ENCODE results near the gene EHMT2.
"Not testable (repeated sequence)": the region's sequence is repeated elsewhere in the genome, so short reads cannot be mapped to it uniquely, and the experiment has no call there.

EHMT2 gene

DNA sequence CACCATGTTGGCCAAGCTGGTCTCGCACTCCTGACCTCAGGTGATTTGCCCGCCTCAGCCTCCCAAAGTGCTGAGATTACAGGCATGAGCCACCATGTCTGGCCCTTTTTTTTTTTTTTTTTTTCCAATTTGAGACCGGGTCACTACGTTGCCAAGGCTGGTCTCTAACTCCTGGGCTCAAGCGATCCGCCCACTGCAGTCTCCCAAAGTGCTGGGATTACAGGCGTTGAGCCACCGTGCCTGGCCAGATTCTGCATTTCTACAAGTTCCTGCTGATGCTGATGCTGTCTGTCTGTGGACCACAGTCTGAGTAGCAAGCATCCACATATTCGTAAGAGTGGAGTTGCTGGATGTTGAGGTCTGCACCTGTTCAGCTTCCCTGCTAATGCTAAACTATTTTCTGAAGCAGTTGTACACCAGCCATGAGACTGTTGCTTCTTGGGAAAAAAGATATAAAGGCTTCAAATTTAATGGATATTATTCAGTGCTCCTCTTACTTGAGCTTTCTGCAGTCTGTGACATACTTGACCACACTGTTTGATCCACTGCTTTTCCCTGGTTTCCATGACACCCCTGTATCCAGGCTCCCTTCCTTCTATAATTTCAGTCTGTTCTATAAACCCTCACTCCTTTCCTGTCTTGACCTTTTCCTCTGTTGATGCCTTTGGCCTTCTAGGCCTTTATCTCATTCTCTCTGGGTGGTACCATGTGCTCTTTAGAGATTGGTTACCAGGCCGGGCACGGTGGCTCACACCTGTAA, 14.5 kb upstream of the EHMT2 start:
- no peak for DNase-seq

DNA sequence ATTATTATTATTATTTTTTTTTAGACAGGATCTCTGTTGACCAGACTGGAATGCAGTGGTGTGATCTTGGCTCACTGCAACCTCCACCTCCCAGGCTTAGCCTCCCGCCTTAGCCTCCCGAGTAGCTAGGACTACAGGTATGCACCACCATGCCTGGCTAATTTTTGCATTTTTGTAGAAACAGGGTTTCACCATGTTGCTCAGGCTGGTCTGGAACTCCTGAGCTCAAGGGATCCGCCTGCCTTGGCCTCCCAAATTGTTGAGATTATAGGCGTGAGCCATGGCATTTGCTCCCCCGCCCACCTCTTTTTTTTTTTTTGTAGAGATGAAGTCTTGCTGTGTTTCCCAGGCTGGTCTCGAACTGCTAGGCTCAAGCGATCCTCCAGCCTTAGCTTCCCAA, 11.8 kb upstream of the EHMT2 start:
- not testable (repeated sequence) for DNase-seq

DNA sequence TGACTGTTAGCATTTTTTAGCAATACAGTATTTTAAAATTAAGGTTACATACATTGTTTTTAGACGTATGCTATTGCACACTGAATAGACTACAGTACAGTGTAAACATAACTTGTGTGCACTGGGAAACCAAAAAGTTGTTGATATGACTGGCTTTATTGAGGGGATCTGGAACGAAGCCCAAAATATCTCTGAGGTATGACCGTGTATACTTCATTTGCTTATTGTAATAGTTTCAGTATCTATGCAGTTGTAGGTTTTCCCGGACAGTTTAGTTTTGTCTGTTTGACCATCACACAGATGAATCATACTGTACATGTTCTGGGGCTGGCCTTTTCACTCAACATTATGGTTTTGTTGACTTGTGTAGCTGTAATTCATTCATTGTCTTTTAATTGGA, 11.3 kb upstream of the EHMT2 start:
- peak in 1 of 3 experiments; percentile 6 for DNase-seq

DNA sequence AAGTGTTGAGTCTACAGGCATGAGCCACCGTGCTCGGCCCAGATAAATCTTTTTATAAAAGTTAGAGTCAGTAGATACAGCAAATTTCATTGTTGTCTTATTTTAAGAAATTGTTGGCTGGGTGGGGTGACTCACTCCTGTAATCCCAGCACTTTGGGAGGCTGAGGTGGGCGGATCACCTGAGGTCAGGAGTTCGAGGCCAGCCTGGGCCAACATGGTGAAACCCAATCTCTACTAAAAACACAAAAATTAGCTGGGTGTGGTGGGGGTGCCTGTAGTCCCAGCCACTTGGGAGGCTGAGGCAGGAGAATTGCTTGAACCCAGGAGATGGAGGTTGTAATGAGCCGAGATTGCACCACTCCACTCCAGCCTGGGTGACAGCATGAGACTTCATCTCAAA, 10.8 kb upstream of the EHMT2 start:
- not testable (repeated sequence) for DNase-seq

DNA sequence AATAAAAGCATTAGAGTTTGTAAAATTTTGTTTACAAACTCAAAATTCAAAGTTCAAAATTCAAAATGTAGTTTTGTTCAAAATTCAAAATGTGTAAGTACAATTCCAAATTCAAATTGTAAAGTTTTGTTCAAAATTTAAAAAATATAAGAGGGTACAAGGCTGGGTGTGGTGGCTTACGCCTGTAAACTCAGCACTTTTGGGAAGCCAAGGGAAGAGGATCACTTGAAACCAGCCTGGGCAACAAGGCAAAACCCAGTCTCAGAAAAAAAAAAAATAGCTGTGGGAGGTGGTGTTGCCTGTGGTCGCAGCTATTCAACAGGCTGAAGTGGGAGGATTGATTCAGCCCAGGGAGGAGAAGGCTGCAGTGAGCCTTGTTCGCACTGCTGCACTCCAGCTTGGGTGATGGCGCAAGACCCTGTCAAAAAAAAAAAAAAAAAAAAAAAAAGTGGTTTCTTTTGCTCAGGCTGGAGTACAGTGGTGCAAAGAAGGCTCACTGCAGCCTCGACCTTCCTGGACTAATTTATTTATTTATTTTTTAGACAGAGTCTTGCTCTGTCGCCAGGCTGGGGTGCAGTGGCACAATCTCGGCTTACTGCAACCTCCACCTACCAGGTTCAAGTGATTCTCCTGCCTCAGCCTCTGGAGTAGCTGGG, 9.8 kb upstream of the EHMT2 start:
- no peak for DNase-seq

DNA sequence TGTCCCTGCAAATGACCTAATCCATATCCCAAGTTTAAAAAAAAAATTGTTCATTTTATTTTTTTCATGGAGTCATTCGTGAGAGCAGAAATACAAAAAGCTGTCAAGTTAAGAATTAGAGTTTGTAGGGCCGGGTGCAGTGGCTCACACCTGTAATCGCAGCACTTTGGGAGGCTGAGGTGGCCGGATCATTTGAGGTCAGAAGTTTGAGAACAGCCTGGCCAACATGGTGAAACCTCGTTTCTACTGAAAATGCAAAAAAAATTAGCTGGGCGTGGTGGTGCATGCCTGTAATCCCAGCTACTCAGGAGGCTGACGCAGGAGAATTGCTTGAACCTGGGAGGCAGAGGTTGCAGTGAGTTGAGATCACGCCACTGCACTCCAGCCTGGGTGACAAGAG, 9.2 kb upstream of the EHMT2 start:
- DNase-seq = not testable (repeated sequence)

DNA sequence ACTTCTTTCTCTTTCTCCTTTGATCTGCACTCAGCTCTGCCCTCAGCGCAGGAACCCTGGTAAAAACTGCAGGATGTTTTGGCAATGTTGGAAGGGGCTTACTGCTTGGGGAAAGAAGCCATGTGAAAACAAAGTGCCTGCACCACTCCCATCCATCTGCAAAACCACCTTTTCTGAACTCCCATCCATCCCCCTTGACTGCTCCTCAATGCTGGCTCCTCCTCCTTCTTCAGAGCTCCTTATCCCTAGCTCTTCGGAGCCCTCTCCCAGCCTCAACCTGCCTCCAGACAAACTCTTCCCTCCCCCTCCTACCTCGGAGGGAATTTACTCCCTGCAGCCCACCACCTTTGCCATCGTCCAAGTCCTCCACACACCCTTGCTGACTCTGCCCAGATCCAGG, 8.6 kb upstream of the EHMT2 start:
- no peak for DNase-seq

DNA sequence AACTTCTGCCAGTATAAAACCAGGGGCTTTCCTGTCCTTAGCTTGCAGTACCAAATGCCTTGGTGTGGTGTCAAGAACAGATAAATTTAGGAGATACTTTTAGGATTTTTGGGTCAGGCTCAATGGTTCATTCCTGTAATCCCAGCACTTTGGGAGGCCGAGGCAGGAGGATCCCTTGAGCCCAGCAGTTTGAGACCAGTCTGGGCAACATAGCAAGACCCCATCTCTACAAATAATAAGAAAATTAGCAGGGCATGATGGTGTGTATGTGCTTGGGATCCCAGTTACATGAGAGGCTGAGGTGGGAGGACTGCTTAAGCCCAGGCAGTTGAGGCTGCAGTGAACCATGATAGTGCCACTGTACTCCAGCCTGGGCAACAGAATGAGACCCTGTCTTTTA, 7.5 kb upstream of the EHMT2 start:
- DNase-seq = no peak

DNA sequence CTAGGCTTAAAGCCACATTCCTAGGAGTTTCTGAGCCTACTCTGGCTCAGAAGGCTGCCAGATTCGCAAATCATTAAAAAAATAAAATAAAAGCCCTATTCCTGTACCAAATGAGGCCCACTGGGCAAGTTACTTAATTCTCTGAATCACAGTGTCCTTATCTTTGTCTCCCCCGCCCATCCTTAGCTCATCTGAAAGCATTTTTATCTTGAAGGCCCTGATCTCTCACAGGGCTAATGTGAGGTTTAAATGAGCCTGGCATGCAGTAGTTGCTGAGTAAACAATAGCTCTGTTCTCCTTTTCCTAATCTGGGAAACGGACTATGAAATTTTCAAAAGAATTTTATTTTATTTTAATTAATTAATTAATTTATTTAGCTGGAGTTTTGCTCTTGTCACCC, 6.5 kb upstream of the EHMT2 start:
- no peak for DNase-seq

DNA sequence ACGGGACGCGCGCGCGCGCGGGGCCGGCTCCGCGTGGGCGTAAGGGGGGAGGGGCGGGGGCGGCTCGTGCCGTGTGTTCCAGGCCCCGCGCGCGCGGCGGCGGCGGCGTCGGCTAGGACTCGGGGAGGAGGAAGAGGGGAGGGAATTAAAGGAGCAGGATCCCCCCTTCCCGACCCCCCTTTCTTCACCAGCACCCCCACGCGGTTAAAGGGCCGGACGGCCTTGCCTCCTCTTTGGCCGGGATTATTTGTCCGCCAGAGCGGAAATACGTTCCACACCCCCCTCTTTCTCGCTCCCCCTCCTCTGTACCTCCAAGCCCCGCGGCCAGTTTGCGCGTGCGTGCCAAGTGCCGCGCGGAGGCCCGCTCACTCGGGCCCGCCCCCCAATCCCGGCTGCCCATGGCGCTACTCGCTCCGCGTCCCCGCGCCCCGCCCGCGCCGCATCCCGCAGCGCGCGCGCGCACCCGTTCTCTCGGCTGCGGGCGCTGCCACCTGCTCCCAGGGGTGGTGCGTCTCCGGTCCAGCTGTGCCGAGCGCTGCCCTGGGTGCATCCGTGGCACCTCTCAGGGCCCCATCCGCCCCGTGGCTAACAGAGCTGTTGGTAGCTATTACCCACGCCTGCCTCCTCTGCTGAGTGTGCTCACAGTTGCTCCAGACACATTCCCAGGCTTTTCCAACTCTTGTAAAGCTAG, 4.6 kb upstream of the EHMT2 start, which contains the start of gene ZBTB12:
Gene ZBTB12, minus strand, starts transcription at position 134 of the 691 bp plus-strand sequence. CDS start 781 bp downstream, outside the sequence.
- peak; percentile 91 to 99 (median 97) for DNase-seq

DNA sequence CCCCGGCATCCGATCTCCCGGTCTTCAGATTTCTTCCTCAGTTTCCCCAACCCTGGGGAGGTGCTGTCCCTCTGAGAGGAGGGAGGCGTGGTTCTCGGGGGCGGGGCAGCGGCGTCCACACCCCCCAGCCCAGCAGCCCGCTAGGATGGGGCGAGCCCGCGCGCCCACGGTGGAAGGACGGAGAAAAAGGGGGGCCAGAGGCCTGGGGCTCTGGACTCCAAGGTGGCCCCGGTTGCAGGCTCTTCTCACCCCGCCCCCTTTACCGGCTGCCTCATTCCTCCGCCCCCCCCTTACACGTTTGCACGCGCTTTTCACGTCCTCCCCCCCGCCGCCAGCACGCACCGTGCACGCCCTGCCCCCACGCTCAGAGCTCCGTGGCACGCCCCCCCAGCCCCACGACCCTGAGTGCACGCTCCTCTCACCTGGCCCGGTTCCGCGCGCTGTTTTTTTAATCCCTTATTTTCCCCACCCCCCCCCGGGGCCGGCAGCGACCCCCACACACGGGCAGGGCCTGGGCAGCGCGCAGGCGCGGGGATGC, 4.0 kb upstream of the EHMT2 start:
- peak; percentile 52 to 71 (median 66) for DNase-seq

DNA sequence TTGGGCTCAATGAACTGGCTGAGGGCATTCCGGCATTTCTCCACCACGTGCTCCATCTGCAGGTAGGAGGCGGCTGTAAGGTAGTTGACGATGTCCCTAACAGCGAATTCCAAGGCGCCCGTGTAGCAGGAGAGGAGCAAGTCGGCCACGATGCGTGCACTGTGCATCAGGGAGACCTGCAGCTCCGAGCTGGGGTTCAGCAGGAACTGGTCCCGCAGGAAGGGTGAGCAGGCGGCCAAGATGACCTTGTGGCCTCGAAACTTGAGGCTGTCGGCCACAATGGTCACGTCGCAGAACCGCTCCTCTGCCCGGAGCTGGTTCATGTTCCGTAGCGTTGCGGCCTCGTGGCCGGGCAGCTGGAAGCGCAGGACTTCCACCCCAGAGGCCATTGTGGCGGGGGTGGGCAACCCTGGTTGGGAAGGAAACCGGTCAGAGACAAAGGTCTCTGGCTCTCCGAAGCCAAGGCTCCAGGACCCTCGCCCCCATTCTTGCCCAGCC, 3.5 kb upstream of the EHMT2 start:
- peak in 1 of 3 experiments; percentile 59 for DNase-seq

DNA sequence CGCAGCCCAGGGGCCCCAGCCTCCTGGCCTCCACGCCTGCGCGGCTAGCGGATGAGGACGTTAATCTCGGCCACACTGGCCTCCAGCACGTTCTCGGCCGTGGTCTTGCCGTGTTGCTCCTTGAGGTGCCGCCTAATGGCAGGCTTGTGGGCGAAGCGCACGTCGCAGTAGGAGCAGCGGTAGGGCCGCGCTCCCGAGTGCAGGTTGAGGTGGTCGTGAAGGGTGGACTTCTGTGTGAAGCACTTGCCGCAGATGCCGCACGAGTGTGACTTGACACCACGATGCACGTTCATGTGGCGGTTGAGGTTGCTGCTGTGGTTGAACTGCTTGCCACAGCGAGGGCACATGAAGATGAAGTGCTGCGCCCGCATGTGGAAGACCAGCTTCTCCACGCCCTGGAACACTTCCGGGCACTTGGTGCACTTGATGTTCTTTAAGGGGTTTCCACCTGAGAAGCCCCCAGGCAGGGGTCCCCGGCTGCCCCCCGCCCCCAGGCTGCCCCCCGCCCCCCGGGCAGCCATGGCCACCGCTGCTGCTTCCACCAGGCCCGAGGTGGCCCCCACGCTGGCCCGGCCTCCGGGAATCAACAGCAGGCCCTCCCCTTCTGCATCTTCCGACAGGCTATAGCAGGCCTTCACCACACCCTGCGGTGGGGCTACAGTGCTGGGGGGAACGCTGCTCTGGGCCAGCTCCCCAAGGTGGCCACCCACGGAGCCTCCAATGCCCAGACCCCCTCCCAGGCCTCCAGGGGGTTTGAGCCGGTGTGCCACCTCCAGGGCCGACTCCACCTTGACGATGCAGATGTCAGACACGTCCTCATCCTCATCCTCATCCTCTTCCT, 2.6 kb upstream of the EHMT2 start:
- no peak for DNase-seq

DNA sequence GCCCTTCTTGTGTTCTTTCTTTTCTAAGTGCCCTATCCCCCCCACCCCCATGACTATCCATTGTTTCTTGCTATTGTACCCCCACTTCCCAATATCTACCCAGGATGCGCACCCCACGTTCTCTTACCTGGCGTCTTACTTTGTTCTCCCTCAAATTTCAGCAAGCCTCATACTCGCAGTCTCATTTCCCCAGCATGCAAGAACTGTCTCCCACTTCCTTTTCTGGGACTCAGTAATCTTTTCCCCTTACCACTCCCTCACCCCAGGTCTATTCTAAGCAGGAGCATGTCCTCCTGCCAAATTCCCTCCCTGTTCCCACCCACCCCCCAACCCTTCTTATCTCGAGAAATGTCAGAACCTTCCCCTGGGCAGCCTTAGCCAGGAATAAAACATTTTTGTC, 1.7 kb upstream of the EHMT2 start:
- no peak for DNase-seq

DNA sequence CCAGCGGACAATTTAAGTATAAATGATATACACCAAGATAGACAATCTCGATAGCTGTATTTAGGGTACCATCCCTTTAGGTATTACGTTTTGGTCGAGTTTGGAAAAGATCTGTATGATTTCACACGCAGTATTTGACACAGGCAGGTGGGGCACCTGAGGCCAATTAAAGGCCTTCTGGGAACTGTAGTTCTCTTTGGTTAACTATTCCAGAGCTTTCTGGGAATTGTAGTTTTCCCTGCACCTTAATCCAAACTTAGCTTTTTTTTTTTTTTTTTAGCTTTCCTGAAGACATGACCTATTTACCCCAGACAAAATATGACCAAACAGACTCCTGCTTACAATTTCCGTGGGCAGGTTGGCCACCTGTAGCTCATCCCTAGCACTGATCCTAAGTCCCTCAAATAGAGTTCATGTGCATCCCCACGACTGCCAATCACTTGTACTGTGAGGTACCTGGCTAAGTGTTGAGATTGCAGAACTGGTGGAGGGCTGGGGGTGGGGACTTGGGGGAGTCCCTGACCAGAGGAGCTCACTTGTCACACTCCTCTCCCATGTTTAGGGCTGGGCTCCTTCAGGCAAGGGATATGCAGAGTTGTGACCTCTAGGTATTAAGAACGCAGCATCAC, 999 bp upstream of the EHMT2 start:
- peak; percentile 59 to 79 (median 75) for DNase-seq

DNA sequence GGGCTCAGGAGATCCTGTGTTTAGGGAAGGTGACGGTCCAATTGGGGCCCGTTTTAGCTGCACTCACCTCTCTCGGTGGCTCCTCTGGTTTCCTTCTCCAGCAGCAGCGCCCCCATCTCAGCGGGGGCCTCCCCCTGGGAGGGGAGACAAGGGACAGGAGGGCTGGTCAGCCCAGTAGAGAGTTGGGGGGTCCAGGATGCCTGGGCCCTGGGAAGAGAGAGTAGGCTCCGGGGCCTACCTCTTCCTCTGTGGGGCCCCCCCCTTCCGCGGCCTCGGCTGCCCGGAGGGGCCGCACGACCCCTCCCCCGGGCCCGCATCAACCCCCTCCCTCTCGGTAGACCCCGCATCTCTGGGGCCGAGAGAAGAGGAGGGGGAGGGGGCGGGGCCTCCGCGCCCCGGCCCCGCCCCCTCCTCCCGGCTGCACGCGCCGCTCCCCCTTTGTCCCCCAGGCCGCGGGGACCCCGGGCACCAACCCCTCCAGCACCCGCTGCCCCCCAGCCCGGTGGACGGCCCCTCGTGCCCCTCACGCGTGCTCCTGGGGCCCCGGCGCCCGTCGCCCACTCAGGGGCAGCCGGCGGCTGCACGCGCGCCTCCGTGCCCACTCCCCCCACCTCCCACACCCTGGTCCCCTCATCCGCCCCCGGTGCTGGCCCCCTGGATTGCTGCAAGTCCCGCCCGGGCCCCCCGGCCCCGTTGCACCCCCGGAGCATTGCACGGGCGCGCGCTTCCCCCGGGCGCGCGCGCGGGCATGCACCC, 464 bp downstream of the EHMT2 start:
- peak in 1 of 3 experiments; percentile 46 for DNase-seq

DNA sequence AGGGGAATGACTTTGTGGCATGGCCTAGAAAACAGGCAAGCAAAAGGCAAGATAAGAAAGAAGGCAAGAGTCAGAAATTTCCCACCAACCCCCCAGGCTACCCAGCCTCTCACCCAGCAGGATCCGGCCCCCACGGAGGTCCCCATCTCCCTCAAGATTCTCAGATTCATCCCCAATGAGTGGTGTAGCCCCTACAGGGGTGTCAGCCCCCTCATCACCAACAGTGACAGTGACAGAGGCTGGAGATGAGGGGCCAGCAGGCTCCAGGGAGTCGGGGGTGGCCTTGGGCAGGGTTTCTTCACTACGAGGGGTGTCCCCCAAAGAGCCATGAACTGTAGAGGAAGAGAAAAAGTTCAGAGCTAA, 1.0 kb downstream of the EHMT2 start:
- DNase-seq = no peak

DNA sequence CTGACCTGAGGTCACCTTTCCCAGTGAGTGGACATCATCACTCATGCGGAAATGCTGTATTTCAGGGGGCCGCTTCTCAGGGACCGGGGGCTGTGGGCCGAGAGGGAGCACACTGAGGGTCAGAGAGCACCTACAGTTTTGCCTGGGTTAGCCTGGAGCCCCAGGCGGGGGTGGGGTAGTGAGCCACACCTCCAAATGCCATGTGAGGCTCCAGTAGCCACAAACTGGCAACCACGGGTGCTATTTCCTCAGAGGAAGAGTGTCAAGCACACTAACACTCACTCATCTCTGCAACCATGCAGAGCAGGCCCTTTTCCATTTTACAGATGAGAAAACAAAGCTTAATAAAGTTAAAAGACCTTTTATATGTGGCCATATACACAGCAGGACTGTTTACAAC, 4.7 kb downstream of the EHMT2 start:
- no peak for DNase-seq

DNA sequence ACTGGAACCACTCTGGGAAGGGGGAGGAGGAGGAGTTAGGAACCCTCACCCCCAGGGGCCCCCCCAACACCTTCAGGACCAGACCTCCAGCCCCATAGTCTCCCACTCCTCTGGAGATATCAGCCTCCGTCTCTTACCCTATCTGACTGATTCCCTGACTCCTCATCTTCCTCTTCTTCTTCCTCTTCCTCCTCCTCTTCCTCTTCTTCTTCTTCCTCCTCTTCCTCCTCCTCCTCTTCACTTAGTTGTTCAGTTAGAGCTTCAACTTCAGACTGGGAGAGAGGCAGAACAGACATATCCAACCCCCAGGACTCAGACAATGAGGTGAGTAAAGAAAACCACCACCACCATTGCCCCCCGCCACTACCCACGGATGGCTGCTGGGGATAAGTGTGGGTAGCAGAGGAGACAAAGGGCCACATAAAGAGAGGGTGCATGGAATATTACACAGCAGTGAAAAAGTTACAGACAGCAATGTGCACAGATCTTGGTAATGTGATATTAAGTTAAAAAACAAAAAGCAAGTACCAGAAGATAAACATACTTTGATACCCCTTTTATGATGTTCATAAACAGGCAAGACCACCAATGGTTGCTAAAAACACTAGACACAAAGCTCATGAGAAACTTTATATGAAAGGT, 8.0 kb downstream of the EHMT2 start:
- DNase-seq = no peak

Data from NCI-H1417 (cell line).